Hematopoietic multipotent progenitor cell treated with erythropoietin and hydrocortisone succinate and interleukin-3 and kit ligand, for 15 days (in vitro differentiated cells): ENCODE measurements around the gene ANO2.
A peak's percentile ranks its signal among the peaks of the same experiment; 100 is the strongest.

Experiments used
- DNase-seq: peaks from one replicate; pipeline ENCODE4 v3.0.0-alpha.2; 2015; ENCODE audit warnings: low spot score

The ANO2 gene

GRCh38 chr12:5621329-5621728 is 323.7 kb downstream of the ANO2 start:
- DNase-seq = no peak

DNA sequence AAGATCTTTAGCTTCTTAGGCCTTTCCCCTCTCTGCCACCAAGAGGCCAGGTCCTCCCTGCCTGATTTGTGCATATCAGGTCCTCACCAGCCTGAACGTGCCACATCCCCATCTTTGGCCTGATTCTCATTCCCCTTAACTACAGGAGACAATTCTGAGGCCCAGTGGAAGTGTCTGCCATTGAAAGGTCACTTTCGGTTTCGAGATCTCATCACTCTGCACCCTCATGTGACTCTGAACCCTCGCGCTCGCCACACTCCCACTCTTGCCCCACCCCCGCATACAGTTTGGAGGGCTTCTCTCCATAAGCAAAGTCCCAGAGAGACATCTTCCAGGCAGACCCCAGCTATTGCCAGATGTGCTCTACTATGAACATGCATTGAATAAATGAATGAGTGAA is 324.2 kb downstream of the ANO2 start:
- DNase-seq = no peak

- DNase-seq = no peak
These were observed 325.4 kb downstream of the ANO2 start for GRCh38 chr12:5619628-5620027.

DNA sequence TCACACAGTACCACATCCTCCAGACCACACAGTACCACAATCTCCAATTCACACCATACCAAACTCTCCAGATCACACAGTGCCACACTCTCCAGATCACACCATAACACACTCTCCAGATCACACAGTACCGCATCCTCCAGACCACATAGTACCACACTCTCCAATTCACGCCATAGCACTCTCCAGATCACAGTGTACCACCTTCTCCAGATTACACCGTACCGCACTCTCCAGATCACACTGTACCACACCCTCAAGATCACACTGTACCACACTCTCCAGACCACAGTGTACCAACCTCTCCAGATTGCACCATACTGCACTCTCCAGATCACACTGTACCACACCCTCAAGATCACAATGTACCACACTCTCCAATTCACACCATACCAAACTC is 328.2 kb downstream of the ANO2 start:
- DNase-seq = no peak

DNA sequence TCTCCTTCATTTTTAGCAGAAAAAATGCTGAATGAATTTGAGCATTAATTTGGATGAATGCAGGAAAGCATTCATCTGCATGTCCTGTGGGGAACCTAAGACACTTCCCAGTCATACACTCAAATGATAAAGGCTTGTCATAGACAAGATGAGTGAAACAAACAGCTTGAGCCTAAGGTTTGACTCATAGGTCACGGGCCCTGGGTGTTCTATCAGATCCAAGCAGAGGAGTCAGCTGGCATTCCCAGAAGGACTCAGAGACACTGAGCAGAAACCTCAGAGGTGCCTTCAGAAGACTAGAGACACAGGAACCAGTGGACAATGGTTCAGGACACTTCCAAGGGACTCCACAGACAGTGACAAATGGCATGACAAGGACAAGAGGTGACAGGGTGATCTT is 329.3 kb downstream of the ANO2 start:
- no peak for DNase-seq

- DNase-seq = no peak
These were observed 330.8 kb downstream of the ANO2 start for GRCh38 chr12:5614256-5614655.

GRCh38 chr12:5612556-5613410 is 332.3 kb downstream of the ANO2 start:
- DNase-seq = peak; percentile 66

DNA sequence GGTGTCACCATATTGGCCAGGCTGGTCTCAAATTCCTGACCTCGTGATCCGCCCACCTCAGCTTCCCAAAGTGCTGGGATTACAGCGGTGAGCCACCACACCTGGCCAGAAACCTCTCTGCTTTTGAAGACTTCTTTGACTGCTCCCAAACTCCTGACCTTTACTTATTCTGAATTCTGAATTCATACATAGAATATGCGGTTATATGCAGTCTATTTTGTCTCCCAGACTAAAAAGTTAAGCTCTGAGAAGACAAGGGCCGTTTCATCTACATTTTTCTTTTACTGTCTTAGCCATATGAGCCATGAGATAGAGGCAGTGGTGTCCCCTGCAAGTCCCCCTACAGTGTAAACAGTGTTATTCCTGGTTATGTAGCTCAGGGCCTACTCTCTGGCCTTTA is 333.9 kb downstream of the ANO2 start:
- no peak for DNase-seq

- no peak for DNase-seq
These were observed 345.7 kb downstream of the ANO2 start for GRCh38 chr12:5599378-5599777.

DNA sequence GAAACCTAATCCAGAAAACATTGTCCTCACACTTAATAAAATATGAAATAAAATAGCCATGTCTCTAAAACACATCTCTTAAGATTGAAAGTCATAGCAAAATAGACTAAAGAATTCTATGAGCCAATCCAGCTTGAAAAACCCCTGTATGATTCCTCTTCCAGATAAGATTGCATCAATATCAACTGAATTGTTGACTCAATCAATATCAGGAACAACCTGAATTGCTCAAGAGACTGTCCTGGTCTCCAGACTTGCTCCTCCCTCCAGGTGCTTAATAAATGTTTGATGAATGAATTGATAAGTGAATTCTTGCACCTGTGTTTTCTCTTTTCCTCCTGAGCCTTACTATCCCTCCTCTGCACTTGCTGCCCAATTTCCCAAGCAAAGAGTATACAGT is 351.1 kb downstream of the ANO2 start:
- DNase-seq = no peak

GRCh38 chr12:5593086-5593485 is 352.0 kb downstream of the ANO2 start:
- DNase-seq = no peak

- no peak for DNase-seq
These were observed 352.7 kb downstream of the ANO2 start for GRCh38 chr12:5592310-5592709.

DNA sequence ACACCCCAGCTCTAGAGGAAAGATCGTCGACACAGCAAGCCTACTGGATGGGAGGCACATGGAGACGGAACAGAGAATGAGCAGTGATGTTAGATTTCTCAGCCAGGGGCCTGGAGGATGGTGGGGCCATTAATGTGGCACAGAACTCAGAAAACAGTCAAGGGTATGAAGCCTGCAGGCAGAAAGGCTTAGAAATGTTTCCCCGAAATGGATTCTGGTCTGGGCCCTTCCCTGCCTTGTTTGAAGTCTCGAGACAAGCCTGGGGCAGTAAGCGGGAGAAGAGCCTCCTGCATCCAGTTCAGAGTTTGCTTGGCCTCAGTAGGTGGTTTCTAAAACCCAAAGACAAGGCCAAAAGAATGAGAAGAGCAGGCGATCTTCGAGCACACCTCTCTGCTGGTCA is 354.7 kb downstream of the ANO2 start:
- DNase-seq = no peak

- no peak for DNase-seq
These were observed 356.0 kb downstream of the ANO2 start for GRCh38 chr12:5589054-5589453.

- DNase-seq = no peak
These were observed 356.5 kb downstream of the ANO2 start for GRCh38 chr12:5588591-5588990.

DNA sequence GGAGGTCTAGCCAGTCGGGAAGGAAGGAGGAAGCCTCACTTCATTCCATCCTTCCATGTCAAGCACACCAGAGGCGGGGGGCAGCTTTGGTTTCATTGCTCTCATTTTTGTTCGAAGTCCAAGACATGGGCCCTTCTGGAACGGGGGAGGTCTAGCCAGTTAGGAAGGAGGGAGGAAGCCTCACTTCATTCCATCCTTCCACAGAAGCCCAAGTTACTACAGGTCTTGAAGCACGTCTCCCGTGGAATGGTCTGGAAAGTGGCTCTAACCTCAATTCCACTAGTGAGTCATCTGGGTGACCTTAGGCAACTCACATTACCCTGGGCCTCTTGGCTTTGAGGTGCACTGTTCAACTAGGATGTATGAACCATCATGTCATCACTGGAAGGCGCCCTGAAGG is 356.9 kb downstream of the ANO2 start:
- no peak for DNase-seq

DNA sequence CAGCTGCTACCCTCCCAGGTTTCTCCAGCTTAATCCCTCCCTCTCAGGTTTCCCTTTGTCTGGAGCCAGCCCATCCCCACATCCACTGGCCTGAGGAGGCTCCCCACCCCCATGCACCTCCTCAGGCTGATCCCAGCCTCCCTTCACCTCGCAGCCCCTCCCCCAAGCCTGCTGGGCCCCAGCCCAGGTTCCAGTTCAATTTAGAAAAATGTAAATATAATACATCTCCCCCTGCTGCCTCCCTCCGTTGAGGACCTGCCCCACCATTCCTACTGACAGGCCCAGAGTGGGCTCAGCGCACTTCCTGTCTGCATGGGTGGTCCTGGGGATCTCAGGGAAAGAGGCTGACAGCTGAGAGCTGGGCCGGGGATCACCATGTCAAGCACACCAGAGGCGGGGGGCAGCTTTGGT is 357.3 kb downstream of the ANO2 start:
- no peak for DNase-seq

- no peak for DNase-seq
These were observed 358.9 kb downstream of the ANO2 start for GRCh38 chr12:5586201-5586600.

- no peak for DNase-seq
These were observed 359.9 kb downstream of the ANO2 start for GRCh38 chr12:5585178-5585577.

DNA sequence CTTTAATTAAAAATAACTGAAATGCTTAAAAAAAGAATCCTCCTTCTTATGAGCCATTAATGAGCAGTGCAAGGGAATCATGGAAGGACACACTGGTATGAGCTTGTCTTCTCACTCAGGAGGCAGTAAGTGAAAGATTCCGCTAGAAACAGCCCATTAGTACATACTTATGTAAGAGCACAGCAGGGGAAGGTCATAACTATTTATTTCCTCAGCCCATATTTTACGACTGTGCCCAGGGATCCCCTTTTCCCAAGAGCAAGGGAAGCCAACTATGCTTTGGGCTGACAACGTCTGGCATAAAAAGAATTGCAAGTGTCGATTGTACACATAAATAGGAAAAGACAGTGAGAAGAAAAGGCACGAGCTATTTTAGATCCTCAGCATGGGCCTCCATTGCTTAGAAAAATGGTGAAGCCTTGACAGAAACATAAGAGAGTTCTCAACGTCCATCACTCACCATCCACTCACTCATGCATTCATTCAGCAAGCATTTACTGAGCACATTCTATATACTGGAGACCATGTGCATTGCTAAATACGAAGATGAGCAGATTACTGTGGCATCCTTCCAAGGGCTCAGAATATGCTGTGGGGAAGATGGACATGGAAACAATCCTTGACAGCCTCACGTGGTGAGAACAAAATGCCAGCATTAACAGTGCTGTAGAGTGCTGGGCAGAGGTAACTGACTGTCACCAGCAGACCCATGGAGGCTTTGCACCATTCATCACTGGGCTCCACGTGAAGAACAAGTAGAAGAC is 360.5 kb downstream of the ANO2 start:
- DNase-seq = no peak

GRCh38 chr12:5582541-5582940 is 362.5 kb downstream of the ANO2 start:
- DNase-seq = no peak

GRCh38 chr12:5582018-5582417 is 363.0 kb downstream of the ANO2 start:
- no peak for DNase-seq

DNA sequence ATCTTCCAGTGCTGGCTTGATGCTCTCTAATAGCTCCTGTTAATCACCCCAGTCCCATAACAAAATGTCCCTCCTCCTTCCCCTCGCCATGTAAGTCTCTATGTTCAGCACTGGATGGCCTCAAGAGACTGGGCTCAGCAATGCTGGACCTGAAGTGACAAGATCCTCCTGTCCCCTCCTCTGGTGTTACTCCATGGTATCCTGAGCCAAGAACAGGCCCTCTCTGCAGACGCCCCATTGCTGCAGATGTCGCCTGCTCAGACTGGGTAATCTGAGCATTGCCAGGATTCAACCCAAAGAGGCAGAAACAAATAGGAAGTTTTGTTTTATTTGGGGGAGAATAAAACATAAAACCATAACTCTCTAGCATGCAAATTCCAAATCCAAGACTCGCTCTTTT is 363.4 kb downstream of the ANO2 start:
- DNase-seq = no peak

- no peak for DNase-seq
These were observed 364.0 kb downstream of the ANO2 start for GRCh38 chr12:5581019-5581418.
